H1 (cell line): ENCODE measurements around the gene CANX. TPM values are rescaled to one million over a fixed set of nuclear protein-coding genes. Genes with fewer than 3 reads are reported as not detected.

Experiments
- CTCF ChIA-PET: fragments of 300-600 bp; sonication (Branson Sonifier 250); formaldehyde crosslinking; loops from one replicate; lab custom pipeline; 2021; ENCODE audit not compliant: partially characterized antibody; lab: Charles Lee
- POLR2A ChIA-PET: fragments of 300-600 bp; sonication (Branson Sonifier 250); formaldehyde crosslinking; loops from one replicate; lab custom pipeline; 2021; ENCODE audit warnings: inconsistent platforms; ENCODE audit not compliant: partially characterized antibody; lab: Charles Lee
- DNase-seq, 2 experiments: peaks; one replicate each; pipeline versions ENCODE4 v3.0.0 to v3.0.0-alpha.2; 2010 to 2022; ENCODE audit warnings: low spot score in 2 of 2, low read depth in 1 of 2, mixed read lengths in 1 of 2
- FAIRE-seq: peaks from 2 replicates; lab custom pipeline; 2011; peaks lifted over from hg19 to GRCh38; lab: Jason Lieb, UNC
- H2AFZ ChIP-seq: 2 replicates; pipeline ENCODE4 v1.8.1; 2012; ENCODE audit warnings: low read length, inconsistent platforms
- H2AK5ac ChIP-seq: 2 replicates; pipeline ENCODE4 v1.6.1; 2013; ENCODE audit warnings: low read depth, low read length
- H2BK120ac ChIP-seq: replicated peaks from 2 replicates; pipeline ENCODE3; 2013; ENCODE audit warnings: low read depth, low read length, inconsistent platforms
- H2BK12ac ChIP-seq: 2 replicates; pipeline ENCODE4 v1.6.1; 2013; ENCODE audit warnings: low read depth, low read length
- H2BK15ac ChIP-seq: 2 replicates; pipeline ENCODE4 v1.6.1; 2013; ENCODE audit warnings: low read length
- H2BK20ac ChIP-seq: 2 replicates; pipeline ENCODE4 v1.6.1; 2013; ENCODE audit warnings: low read length
- H2BK5ac ChIP-seq: 2 replicates; pipeline ENCODE4 v1.6.1; 2013; ENCODE audit warnings: low read depth, low read length
- H3K14ac ChIP-seq: 2 replicates; pipeline ENCODE4 v1.6.1; 2013; ENCODE audit warnings: inconsistent platforms; ENCODE audit not compliant: insufficient read length
- H3K18ac ChIP-seq: 2 replicates; pipeline ENCODE4 v1.6.1; 2013; ENCODE audit warnings: low read length; ENCODE audit errors: extremely low read depth
- H3K23ac ChIP-seq: 2 replicates; pipeline ENCODE4 v1.6.1; 2013; ENCODE audit warnings: inconsistent platforms; ENCODE audit not compliant: insufficient read length
- H3K23me2 ChIP-seq: 2 replicates; pipeline ENCODE4 v1.6.1; 2013; ENCODE audit warnings: low read depth, low read length
- H3K27ac ChIP-seq: 2 replicates; pipeline ENCODE4 v1.6.1; 2011; ENCODE audit warnings: low read depth, low read length, inconsistent platforms
- H3K27me3 ChIP-seq, 4 experiments: replicated peaks in 1 of 4; 1 replicate in 1 of 4; 2 replicates in 3 of 4; pipeline versions ENCODE4 v1.6.1 to v1.8.1; 2011 to 2013; ENCODE audit warnings: low read length in 3 of 4, mild to moderate bottlenecking in 3 of 4, inconsistent platforms in 2 of 4, mixed read lengths in 2 of 4, moderate library complexity in 1 of 4; ENCODE audit not compliant: control insufficient read depth in 3 of 4, insufficient read depth in 3 of 4; ENCODE audit errors: extremely low read depth in 1 of 4
- H3K36me3 ChIP-seq, 4 experiments: 2 replicates each; pipeline versions ENCODE4 v1.6.1 to v1.8.1; 2011 to 2013; ENCODE audit warnings: mild to moderate bottlenecking in 4 of 4, low read length in 3 of 4, moderate library complexity in 2 of 4, control low read depth in 1 of 4, inconsistent platforms in 1 of 4; ENCODE audit not compliant: insufficient read depth in 4 of 4, control insufficient read depth in 2 of 4
- H3K4ac ChIP-seq: replicated peaks from 2 replicates; pipeline ENCODE3; 2013; ENCODE audit warnings: low read length, low read depth, mixed read lengths, inconsistent platforms; ENCODE audit not compliant: insufficient read length
- H3K4me1 ChIP-seq, 4 experiments: replicated peaks in 1 of 4; 1 replicate in 1 of 4; 2 replicates in 3 of 4; pipeline versions ENCODE4 v1.6.1 to v1.8.1; 2011 to 2013; ENCODE audit warnings: low read length in 3 of 4, inconsistent platforms in 2 of 4, mixed read lengths in 1 of 4; ENCODE audit not compliant: insufficient read depth in 4 of 4, control insufficient read depth in 3 of 4
- H3K4me2 ChIP-seq, 2 experiments: 2 replicates each; pipeline versions ENCODE4 v1.6.1 to v1.8.1; 2011 to 2013; ENCODE audit warnings: low read depth in 2 of 2, low read length in 2 of 2, control low read depth in 1 of 2, inconsistent platforms in 1 of 2, mild to moderate bottlenecking in 1 of 2; ENCODE audit not compliant: insufficient read depth in 1 of 2
- H3K4me3 ChIP-seq, 4 experiments: fragments of 200-600, 300-600 bp in 1 of 4; sonication (generic), shearing (Covaris generic), sonication (Bioruptor Twin) in 1 of 4; 2 replicates each; pipeline versions ENCODE4 v1.5.1 to v1.8.1; 2011 to 2016; ENCODE audit warnings: low read length in 4 of 4, low read depth in 3 of 4, control low read depth in 2 of 4, inconsistent platforms in 2 of 4, mild to moderate bottlenecking in 2 of 4, mixed read lengths in 1 of 4, moderate library complexity in 1 of 4; ENCODE audit not compliant: insufficient read depth in 2 of 4; ENCODE audit errors: extremely low read depth in 1 of 4
- H3K56ac ChIP-seq: replicated peaks from 2 replicates; pipeline ENCODE3; 2013; ENCODE audit warnings: low read depth, mild to moderate bottlenecking, mixed read lengths, low read length, inconsistent platforms; ENCODE audit not compliant: insufficient read length
- H3K79me1 ChIP-seq: 2 replicates; pipeline ENCODE4 v1.6.1; 2013; ENCODE audit warnings: low read depth, low read length, control low read depth
- H3K79me2 ChIP-seq, 2 experiments: 2 replicates each; pipeline versions ENCODE4 v1.6.1 to v1.8.1; 2012 to 2013; ENCODE audit warnings: low read length in 2 of 2, mild to moderate bottlenecking in 2 of 2, inconsistent platforms in 1 of 2; ENCODE audit not compliant: insufficient read depth in 2 of 2, control insufficient read depth in 1 of 2
- H3K9ac ChIP-seq, 4 experiments: replicated peaks in 1 of 4; 1 replicate in 1 of 4; 2 replicates in 3 of 4; pipeline versions ENCODE4 v1.6.1 to v1.8.1; 2011 to 2013; ENCODE audit warnings: low read depth in 3 of 4, low read length in 3 of 4, control low read depth in 2 of 4, mild to moderate bottlenecking in 2 of 4, moderate library complexity in 2 of 4, inconsistent platforms in 1 of 4; ENCODE audit errors: extremely low read depth in 1 of 4
- H3K9me3 ChIP-seq, 2 experiments: 2 replicates each; pipeline versions ENCODE4 v1.6.1 to v1.8.1; 2012 to 2013; ENCODE audit warnings: mild to moderate bottlenecking in 2 of 2, moderate library complexity in 2 of 2, control low read depth in 1 of 2, inconsistent platforms in 1 of 2, low read depth in 1 of 2, low read length in 1 of 2, mixed read lengths in 1 of 2; ENCODE audit not compliant: insufficient read depth in 2 of 2
- H4K20me1 ChIP-seq, 2 experiments: replicated peaks in 1 of 2; 2 replicates each; pipeline versions ENCODE3 to v1.8.1; 2011 to 2013; ENCODE audit warnings: inconsistent platforms in 2 of 2, low read length in 2 of 2, mild to moderate bottlenecking in 1 of 2; ENCODE audit not compliant: insufficient read depth in 2 of 2, control insufficient read depth in 1 of 2
- H4K5ac ChIP-seq: 2 replicates; pipeline ENCODE4 v1.6.1; 2013; ENCODE audit warnings: low read length, low read depth, mixed read lengths, inconsistent platforms; ENCODE audit not compliant: insufficient read length
- H4K8ac ChIP-seq: 2 replicates; pipeline ENCODE4 v1.8.0; 2013; ENCODE audit warnings: mild to moderate bottlenecking, moderate library complexity, low read length, inconsistent platforms; ENCODE audit not compliant: insufficient read depth; ENCODE audit errors: extremely low read depth
- H4K91ac ChIP-seq: replicated peaks from 2 replicates; pipeline ENCODE3; 2013; ENCODE audit warnings: low read length, mixed read lengths, inconsistent platforms; ENCODE audit not compliant: insufficient read length
- ATF3 ChIP-seq: IDR thresholded peaks from 2 replicates; pipeline ENCODE4 v1.6.1; 2011; ENCODE audit warnings: low read depth, mild to moderate bottlenecking, low read length; ENCODE audit not compliant: insufficient read depth
- CBX5 ChIP-seq: fragments of 300-800, 300-1000 bp; sonication (generic); IDR thresholded peaks from 2 replicates; pipeline ENCODE4 v1.7.1; 2016; ENCODE audit warnings: antibody characterized with exemption, low read length, low read depth
- GTF2F1 ChIP-seq: IDR thresholded peaks from 2 replicates; pipeline ENCODE4 v1.6.1; 2012; ENCODE audit warnings: low read depth, low read length, improper control_type of control experiment, borderline replicate concordance
- HDAC2 ChIP-seq, 2 experiments: fragments of 300-600 bp in 1 of 2; sonication (generic) in 1 of 2; IDR thresholded peaks; 2 replicates each; pipeline ENCODE4 v1.6.1; 2011 to 2012; ENCODE audit warnings: low read depth in 2 of 2, low read length in 2 of 2, mild to moderate bottlenecking in 2 of 2, moderate library complexity in 2 of 2, borderline replicate concordance in 1 of 2, inconsistent platforms in 1 of 2
- KDM4A ChIP-seq: IDR thresholded peaks from one replicate; pipeline ENCODE4 v1.7.1; 2012; ENCODE audit warnings: low read depth, mild to moderate bottlenecking, moderate library complexity, low read length, inconsistent platforms; ENCODE audit not compliant: severe bottlenecking
- RAD21 ChIP-seq, 2 experiments: IDR thresholded peaks in 1 of 2; conservative IDR thresholded peaks in 1 of 2; 2 replicates each; pipeline ENCODE4 v1.6.1; 2011; ENCODE audit warnings: low read depth in 2 of 2, low read length in 2 of 2, improper control_type of control experiment in 1 of 2, inconsistent platforms in 1 of 2, mild to moderate bottlenecking in 1 of 2, moderate library complexity in 1 of 2
- SIX5 ChIP-seq: IDR thresholded peaks from 2 replicates; pipeline ENCODE4 v1.6.1; 2011; ENCODE audit warnings: mild to moderate bottlenecking, low read depth, low read length
- SUZ12 ChIP-seq: fragments of 200-600 bp; sonication (generic); IDR thresholded peaks from 2 replicates; pipeline ENCODE4 v1.6.1; 2012; ENCODE audit warnings: mild to moderate bottlenecking, inconsistent platforms, low read length, moderate library complexity, mixed read lengths
- TAF7 ChIP-seq: optimal IDR thresholded peaks from 2 replicates; pipeline ENCODE3; 2011; ENCODE audit warnings: low read depth, mild to moderate bottlenecking, inconsistent platforms, low read length, moderate library complexity, borderline replicate concordance
- TCF12 ChIP-seq: IDR thresholded peaks from 2 replicates; pipeline ENCODE4 v1.6.1; 2011; ENCODE audit warnings: low read depth, mild to moderate bottlenecking, low read length
- WGBS, 2 experiments: shearing (Covaris generic) in 1 of 2; methylation state at CpG; one replicate each; pipeline versions ENCODE4 v1.1.6 to v1.1.7; 2013 to 2015; ENCODE audit warnings: low lambda C conversion rate in 2 of 2, mixed read lengths in 2 of 2, inconsistent platforms in 1 of 2, low coverage in 1 of 2, missing lambda C conversion rate in 1 of 2; ENCODE audit not compliant: insufficient replicate concordance in 2 of 2, insufficient coverage in 1 of 2, insufficient read length in 1 of 2; ENCODE audit errors: extremely low coverage in 1 of 2, missing lambda C conversion rate in 1 of 2; 5-methylcytosine and 5-hydroxymethylcytosine counted together
- polyA plus RNA-seq, 7 experiments: library from polyadenylated mRNA; depleted of rRNA in 3 of 7; stranded (reverse) in 5 of 7; unstranded in 2 of 7; fragments of >200 nt in 5 of 7; fragments of 200-250 nt in 2 of 7; gene quantifications; 1 replicate in 5 of 7; 2 replicates in 1 of 7; 4 replicates in 1 of 7; pipeline versions ENCODE4 v1.2.1 to v1.2.3, GENCODE V29; 2011 to 2013; ENCODE audit warnings: missing spikeins in 2 of 7, mixed read lengths in 2 of 7
- total RNA-seq: library from RNA; stranded (reverse); fragmentation: NEBNext Ultra II Directional; extraction: Animal tissue kit (Norgen Biotek cat#: 25700); gene quantifications from 2 replicates; pipeline ENCODE4 v1.2.1, GENCODE V29; 2021

CANX gene
- total and polyA plus RNA-seq, 2 of the 8 experiments (the other 6 are each of a cell fraction or from before 2014, with no cell fraction given): 136 to 691 TPM

- H3K79me2 ChIP-seq: peaks cover 4 to 84% of the 10 kb centered on the region in 2 experiments
- H2BK5ac ChIP-seq: no peak overlapping the region
- no peaks in the 10 kb centered on the region for H3K27me3 ChIP-seq
- H4K8ac ChIP-seq: no peak overlapping the region
- H3K56ac ChIP-seq: no peak overlapping the region
- H4K20me1 ChIP-seq: peaks cover 0 to 14% of the 10 kb centered on the region in 2 experiments
- H2AFZ ChIP-seq: no peak overlapping the region
- H2BK120ac ChIP-seq: no peak overlapping the region
- H3K4ac ChIP-seq: no peak overlapping the region
- WGBS, 2 experiments: 96% methylated on average over 3 of the region's 3 CpGs; no CpG with 5 or more reads in 1 of the 2 experiments
- no peak overlapping the region for H4K91ac ChIP-seq
- H3K23ac ChIP-seq: no peak overlapping the region
- no peak overlapping the region for H3K14ac ChIP-seq
- no peak overlapping the region for H2BK15ac ChIP-seq
- no peak overlapping the region for H2BK20ac ChIP-seq
- H4K5ac ChIP-seq: no peak overlapping the region
- H3K4me3 ChIP-seq: no peak overlapping the region
- H3K23me2 ChIP-seq: no peaks in the 10 kb centered on the region
- peaks cover 0 to 3% (median 1%) of the 10 kb centered on the region in 4 experiments; a peak in 2 of 8 replicates for H3K36me3 ChIP-seq
- ChIA-PET CTCF (no interaction called here), POLR2A (no interaction called here)
- FAIRE-seq (no peak), DNase-seq (no peak)
- no peaks in the 10 kb centered on the region for H3K9me3 ChIP-seq
- no peak overlapping the region for H3K27ac ChIP-seq
- no peak overlapping the region for H2BK12ac ChIP-seq
- H2AK5ac ChIP-seq: no peak overlapping the region
- H3K4me1 ChIP-seq: no peaks in the 10 kb centered on the region; a peak in 1 of 7 replicates
- no peak overlapping the region for H3K4me2 ChIP-seq
- H3K79me1 ChIP-seq: peaks cover 10% of the 10 kb centered on the region
- H3K18ac ChIP-seq: no peak overlapping the region
- H3K9ac ChIP-seq: no peak overlapping the region
- no peak for TF ChIP-seq KDM4A
- no peak for TF ChIP-seq GTF2F1
- TF ChIP-seq ATF3: no peak
- no peak for TF ChIP-seq TCF12
- no peak for TF ChIP-seq SIX5
- no peak for TF ChIP-seq CBX5
- TF ChIP-seq HDAC2 (IDR thresholded peaks at IDR 0.05; ENCODE audit: borderline replicate concordance in 1 of 2, low read depth in 2 of 2, low read length in 2 of 2): no peak
- no peak for TF ChIP-seq SUZ12
- TF ChIP-seq TAF7: no peak
- TF ChIP-seq RAD21 (IDR thresholded peaks at IDR 0.05 in 1 of 2, conservative IDR thresholded peaks at IDR 0.05 in 1 of 2; ENCODE audit: low read depth in 2 of 2, low read length in 2 of 2): no peak
Measured at GRCh38 chr5:179747811-179748210, 49.0 kb downstream of the CANX start.
